ENCODE results near the gene SLC13A1. TPM values are rescaled to one million over a fixed set of nuclear protein-coding genes. Genes with fewer than 3 reads are reported as not detected.

The SLC13A1 gene
- total RNA-seq, result not detected
- not detected for polyA plus RNA-seq
- long read RNA-seq, donor 1, result 0 reads
- long read RNA-seq, donor 2, result 0 reads
- long read RNA-seq, donor 3, result 0 reads

- H3K4me3 ChIP-seq, result no peak within 1 kb of the TSS
- no peaks in the 10 kb centered on the region for H3K27me3 ChIP-seq
- no peak within 1 kb of the TSS for H3K27ac ChIP-seq
- H3K36me3 ChIP-seq, result no peaks in the 10 kb centered on the region
- intact Hi-C loops (cut with DNase I), result loop anchor here in 1 of 10 donors (10.0 kb wide), 1 partner anchor 165 kb away; no protein-coding TSS in a partner anchor
- TF ChIP-seq CTCF (IDR thresholded peaks at IDR 0.05), result no peak
- no peak for TF ChIP-seq POLR2A (IDR thresholded peaks at IDR 0.05)
- H3K4me1 ChIP-seq, result peaks cover 0 to 3% (median 0%) of the 10 kb centered on the region in 12 donors
- no peak for DNase-seq
- H3K9me3 ChIP-seq, result no peaks in the 10 kb centered on the region
- no peak for ATAC-seq
- 91 to 93% (median 91%) methylated on average over 4 of the region's 4 CpGs for WGBS, 4 donors
Measured at GRCh38 chr7:123199883-123200282, at the start of gene SLC13A1. Gene SLC13A1, minus strand, starts transcription at chr7:123199969. Its CDS starts 23 bp downstream, at chr7:123199946.

- Histone ChIP-seq H3K4me3 (no peak overlapping the region), H3K36me3 (no peaks in the 10 kb centered on the region), H3K4me1 (no peaks in the 10 kb centered on the region), H3K9me3 (no peaks in the 10 kb centered on the region), H3K27me3 (no peaks in the 10 kb centered on the region), H3K27ac (no peak overlapping the region)
- 30 to 50% (median 41%) methylated on average over 1 of the region's 1 CpG for WGBS, 4 donors
- DNase-seq (no peak), ATAC-seq (no peak)
- TF ChIP-seq POLR2A (IDR thresholded peaks at IDR 0.05) (no peak), CTCF (IDR thresholded peaks at IDR 0.05) (no peak)
- intact Hi-C loops (cut with DNase I), result no loop called here
Measured at GRCh38 chr7:123244768-123245167, 45.0 kb upstream of the SLC13A1 start.

- WGBS, 4 donors, result 58 to 64% (median 61%) methylated on average over 5 of the region's 5 CpGs
- H3K4me3 ChIP-seq, result no peak overlapping the region
- intact Hi-C loops (cut with DNase I), result no loop called here
- H3K27me3 ChIP-seq, result no peaks in the 10 kb centered on the region
- DNase-seq (no peak), ATAC-seq (no peak)
- no peak overlapping the region for H3K27ac ChIP-seq
- H3K36me3 ChIP-seq, result no peaks in the 10 kb centered on the region
- H3K4me1 ChIP-seq, result no peaks in the 10 kb centered on the region
- H3K9me3 ChIP-seq, result no peaks in the 10 kb centered on the region
- TF ChIP-seq POLR2A (IDR thresholded peaks at IDR 0.05) (no peak), CTCF (IDR thresholded peaks at IDR 0.05) (no peak)
Measured at GRCh38 chr7:123242467-123243092, 42.8 kb upstream of the SLC13A1 start.

GRCh38 chr7:123241809-123242208 is 42.0 kb upstream of the SLC13A1 start:
- H3K27me3 ChIP-seq, result no peaks in the 10 kb centered on the region
- DNase-seq, result no peak
- ATAC-seq, result no peak
- TF ChIP-seq CTCF (IDR thresholded peaks at IDR 0.05) (no peak), POLR2A (IDR thresholded peaks at IDR 0.05) (no peak)
- H3K27ac ChIP-seq, result no peak overlapping the region
- no peaks in the 10 kb centered on the region for H3K4me1 ChIP-seq
- H3K36me3 ChIP-seq, result no peaks in the 10 kb centered on the region
- intact Hi-C loops (cut with DNase I), result no loop called here
- no peaks in the 10 kb centered on the region for H3K9me3 ChIP-seq
- 78 to 82% (median 82%) methylated on average over 3 of the region's 3 CpGs for WGBS, 4 donors
- no peak overlapping the region for H3K4me3 ChIP-seq
